ENCODE data around the gene VWA2.
"Not testable (repeated sequence)": the region's sequence is repeated elsewhere in the genome, so short reads cannot be mapped to it uniquely, and the experiment has no call there.

VWA2 gene

DNA sequence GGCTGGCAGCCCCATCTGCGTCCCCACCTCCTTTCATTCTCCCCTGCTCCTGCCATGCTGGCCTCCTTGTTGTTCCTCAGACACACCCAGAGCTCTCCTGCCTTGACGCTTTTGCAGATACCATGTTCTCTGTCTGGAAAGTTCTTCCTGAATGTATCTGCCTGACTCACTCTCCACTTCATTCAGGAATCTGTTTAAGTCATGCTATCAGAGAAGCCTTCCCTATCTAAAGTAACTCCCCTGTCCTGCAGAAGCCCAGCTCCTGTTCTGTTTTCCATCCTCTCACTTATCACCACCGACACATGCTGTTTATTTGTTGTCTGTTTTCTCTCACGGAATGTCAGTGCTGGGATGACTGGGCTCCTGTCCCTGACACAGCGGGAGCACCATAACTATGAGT, 83.3 kb downstream of the VWA2 start:
- no peak for DNase-seq

DNA sequence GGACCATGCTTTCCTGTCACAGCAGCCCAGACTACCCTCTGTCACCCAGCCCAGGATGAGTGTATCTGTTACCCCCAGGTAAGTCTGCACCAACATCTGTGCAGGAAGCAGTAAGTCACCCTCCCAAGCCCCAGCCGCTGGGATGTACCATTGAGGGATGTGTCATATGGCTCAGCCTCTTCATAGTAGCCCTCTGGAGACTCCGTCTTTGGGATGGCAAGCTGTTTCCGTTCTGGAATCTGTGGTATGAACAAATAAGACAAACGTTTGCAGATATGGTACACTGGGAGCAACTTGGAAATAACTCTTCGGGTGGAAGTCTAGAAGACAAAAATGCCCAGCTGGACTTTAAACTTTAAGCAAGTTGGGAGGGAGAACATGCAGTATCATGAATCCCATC, 84.0 kb downstream of the VWA2 start:
- DNase-seq = no peak

- DNase-seq = no peak
Measured at GRCh38 chr10:114326795-114327194, 87.7 kb downstream of the VWA2 start.

DNA sequence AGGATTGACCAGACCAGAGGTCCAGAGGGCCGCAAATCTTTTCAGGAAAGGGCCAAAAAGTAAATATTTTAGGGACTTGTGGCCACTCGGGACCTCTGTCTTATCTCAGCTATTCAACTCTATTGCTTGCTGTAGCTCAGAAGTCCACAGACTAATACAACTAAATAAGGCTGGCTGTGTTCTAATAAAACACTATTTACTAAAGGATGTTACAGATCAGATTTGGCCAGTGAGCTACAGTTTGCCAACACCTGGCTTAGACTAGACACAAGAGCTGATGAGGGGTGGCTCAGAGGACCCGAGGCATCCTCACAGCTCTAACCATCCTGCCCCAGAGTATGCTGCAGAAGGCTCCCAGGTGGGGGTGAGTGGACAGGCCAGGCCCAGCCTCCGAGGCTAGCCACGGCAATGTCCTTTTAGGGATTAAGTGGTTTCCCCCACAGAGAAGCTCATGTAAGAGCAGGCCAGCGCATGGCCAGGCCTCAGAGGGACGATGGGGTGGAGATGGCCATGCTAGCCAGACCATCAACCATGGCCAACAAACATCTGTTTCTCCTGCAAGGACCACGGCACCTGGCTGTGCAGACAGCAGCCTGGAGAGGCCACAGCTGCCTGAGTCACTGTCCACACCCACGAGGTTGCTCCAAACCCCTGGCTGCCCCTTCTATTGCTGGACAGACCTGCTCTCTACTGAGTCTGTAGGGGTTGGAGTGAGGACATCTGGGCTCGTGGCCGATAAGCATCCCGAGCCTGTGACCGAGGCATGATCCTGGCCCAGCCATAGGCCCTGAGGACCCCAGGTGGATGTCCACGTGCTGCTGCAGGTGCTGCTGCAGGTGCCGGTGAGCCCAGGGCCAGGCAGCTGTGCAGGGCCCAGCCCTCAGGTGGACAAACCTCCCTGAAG, 88.7 kb downstream of the VWA2 start:
- no peak for DNase-seq

DNA sequence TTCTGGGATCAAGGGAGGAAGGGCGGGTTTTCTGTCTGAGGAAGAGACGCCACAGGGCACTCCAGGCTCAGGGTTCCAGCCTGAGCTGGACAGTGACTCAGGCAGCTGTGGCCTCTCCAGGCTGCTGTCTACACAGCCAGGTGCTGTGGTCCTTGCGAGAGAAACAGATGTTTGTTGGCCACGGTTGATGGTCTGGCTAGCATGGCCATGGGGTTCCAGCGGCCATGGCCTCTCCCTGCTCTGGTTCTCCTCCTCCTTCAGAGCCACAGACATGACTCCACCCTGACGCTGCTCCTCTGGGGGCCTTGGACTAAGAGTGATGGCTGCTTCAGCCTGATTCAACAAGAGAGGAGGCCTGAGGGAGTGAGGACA, 89.4 kb downstream of the VWA2 start:
- no peak for DNase-seq

- no peak for DNase-seq
Measured at GRCh38 chr10:114328874-114329273, 89.8 kb downstream of the VWA2 start.

GRCh38 chr10:114329634-114330365, 90.7 kb downstream of the VWA2 start:
- no peak for DNase-seq

- no peak for DNase-seq
Measured at GRCh38 chr10:114332301-114333192, 93.5 kb downstream of the VWA2 start.

DNA sequence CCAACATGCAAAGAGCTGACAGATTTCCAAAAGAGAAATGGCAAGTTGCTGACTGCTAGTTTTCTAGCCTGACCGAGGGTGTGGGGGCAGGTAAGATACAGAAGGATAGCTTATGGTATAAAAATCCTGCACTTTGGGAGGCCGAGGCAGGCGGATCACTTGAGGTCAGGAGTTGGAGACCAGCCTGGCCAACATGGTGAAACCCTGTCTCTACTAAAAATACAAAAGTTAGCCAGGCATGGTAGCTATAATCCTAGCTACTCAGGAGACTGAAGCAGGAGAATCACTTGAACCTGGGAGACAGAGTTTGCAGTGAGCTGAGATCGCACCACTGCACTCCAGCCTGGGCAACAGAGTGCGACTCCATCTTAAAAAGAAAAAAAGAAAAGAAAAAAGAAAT, 94.4 kb downstream of the VWA2 start:
- not testable (repeated sequence) for DNase-seq

GRCh38 chr10:114334301-114334700, 95.2 kb downstream of the VWA2 start:
- no peak for DNase-seq

- no peak for DNase-seq
Measured at GRCh38 chr10:114335614-114336013, 96.6 kb downstream of the VWA2 start.

- DNase-seq = no peak
Measured at GRCh38 chr10:114336823-114337509, 97.9 kb downstream of the VWA2 start.

- no peak for DNase-seq
Measured at GRCh38 chr10:114337510-114338462, 98.7 kb downstream of the VWA2 start.

GRCh38 chr10:114340816-114341215, 101.8 kb downstream of the VWA2 start:
- DNase-seq = no peak

Data from Kasumi-1 (cell line).